NCI-H1694 treated with DMSO at 0.1 percent for 48 hours (cell line): ENCODE data around the gene MACROD2.

Source experiments
- DNase-seq: peaks from one replicate; lab custom pipeline; 2025; lab: John Stamatoyannopoulos, UW

Gene MACROD2

DNA sequence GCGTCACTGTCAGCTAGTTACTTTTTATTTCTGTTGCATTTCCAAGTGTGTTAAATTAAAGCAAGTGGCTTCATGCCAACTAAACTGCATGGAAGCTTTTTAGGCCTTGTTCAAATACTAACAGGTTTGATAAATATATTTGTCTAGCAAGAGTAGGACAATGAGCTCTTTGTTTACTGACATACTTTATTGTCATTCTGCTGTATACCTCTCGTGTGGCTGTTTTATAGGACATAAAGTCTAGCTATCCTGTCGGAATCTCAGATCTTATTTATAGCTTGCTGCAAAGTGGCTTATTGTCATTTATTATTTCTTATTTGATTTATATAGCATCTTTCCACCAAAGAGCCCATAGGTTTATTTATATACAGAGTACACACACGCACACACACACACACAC is 1866.9 kb downstream of the MACROD2 start:
- no peak for DNase-seq

DNA sequence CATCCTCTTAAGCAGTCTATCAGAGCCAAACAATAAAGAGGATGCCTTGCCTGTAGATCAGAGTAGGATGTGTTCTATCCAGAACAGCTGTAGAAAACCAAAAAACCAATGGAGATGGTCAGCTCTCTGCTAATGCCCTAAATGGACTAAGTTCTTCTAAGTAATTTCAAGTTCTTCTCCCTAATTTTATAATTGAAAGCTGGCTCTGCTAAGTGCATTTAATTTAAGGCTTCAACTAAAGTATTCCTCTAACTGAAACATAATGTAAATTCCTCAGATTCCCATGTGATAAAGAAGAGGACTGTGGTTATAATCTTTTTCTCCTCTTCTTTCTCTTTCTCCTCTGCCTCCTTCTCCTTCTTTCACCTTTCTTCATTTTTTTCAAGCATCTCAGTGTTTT is 1868.4 kb downstream of the MACROD2 start:
- no peak for DNase-seq

DNA sequence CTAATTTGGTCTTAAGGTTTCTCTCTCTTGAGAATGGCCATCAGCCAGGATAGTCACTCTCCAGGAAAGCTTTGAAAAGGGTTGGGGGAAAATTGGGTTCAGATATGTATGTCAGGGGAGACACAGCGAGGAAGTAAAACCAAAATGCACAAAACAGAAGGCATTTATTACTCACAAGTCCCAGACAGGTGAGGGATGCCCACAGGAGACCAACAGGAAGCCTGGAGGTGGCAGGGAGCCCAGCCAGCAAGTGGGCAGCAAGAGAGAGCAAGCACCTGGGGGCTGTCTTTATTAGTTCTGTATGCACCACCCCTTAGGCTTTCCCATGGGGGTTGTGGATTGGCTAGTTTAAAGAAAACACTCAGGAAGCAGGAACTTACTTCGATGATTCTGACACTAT is 1870.2 kb downstream of the MACROD2 start:
- no peak for DNase-seq

DNA sequence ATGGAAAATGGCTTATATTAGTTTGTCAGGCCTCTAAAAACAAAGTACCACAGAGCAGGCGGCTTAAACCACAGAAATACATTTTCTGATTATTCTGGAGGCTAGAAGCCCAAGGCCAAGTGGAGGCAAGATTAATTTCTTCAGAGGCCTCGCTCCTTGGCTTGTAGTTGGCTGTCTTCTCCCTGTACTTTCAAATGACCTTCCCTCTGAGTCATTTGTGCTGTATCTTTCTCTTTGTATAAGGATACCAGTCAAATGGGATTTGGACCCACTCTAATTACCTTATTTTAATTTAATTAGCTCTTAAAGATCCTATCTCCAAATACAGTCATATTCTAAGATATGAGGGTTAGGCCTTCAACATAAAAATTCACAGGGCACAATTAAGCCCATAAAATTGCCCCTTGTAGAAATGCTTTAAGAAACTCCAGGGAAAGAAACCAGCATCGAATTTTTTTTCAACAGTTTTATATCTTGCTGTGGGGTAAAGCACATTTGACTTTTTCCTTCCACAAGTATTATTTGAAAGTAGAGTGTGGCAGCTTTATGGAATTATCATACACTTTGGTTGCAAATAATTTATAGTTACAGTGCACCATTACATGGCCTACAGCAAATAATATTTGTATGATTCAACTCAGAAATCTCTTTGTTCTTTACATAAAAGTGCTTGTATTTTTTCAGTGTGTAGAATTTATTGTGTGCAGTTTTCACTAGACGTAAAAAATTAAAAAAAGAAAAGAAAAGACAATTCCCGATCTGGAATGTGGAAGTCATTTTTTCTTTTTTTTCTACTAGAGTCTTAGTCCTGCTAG is 1871.8 kb downstream of the MACROD2 start:
- no peak for DNase-seq

DNA sequence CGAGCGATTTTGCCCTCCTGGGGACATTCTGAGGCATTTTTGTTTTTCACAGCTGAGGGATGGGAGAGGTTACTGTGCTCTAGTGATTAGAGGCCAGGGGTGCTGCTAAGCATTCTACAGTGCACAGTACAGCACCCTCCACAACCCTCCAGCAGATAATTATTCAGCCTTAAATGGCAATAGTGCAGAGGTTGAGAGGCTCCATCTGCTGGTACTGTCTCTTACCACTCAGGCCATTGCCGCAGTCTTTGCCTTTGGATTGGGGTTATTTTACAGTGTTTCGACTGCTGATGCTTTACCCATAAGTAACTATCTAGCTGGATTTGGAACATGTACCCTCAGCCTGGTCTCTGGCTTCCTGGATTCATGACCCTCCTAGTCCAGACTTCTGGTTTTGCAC is 1872.6 kb downstream of the MACROD2 start:
- DNase-seq, result no peak

DNA sequence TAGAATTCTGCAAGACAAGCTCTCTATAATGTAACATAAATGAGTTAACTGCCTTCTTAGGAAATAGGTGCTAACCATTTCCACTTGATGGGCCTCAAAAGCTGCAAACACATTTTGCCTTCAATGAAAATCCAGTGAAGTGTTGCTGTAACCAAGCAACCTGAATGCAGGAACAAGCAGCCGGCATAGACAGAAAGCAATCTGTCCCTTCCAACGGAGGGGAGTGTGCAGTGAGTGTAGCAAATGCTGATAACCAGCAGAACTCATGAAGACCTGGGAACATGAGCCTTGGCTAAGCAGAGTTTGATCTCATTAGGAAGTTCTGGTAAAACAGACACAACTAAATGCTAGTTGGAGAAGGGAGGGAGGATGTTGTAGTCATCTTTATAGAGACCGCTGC is 1880.1 kb downstream of the MACROD2 start:
- peak; percentile 62 for DNase-seq

- no peak for DNase-seq
Measured at GRCh38 chr20:15882553-15882952, 1887.2 kb downstream of the MACROD2 start.

GRCh38 chr20:15886250-15886649 is 1890.9 kb downstream of the MACROD2 start:
- no peak for DNase-seq

GRCh38 chr20:15887387-15887786 is 1892.1 kb downstream of the MACROD2 start:
- DNase-seq, result no peak

DNA sequence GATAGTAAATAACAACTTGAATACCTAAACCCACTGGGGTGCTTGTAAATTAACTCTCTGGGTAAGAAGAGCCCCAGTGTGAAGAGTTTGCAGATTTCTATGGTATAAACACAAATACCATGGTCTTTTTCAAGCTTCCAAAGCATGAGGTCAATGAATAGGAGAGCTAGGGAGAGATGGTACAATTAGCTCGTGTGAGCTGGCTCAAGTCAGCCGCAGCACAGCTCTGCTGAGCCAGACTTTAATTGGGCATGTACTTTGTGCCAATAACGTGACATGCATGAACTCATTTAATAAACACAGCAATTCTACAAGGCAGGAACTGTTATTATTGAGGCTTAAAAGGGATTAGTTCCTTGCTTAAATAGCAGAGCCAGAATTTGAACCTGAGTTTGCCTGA is 1893.7 kb downstream of the MACROD2 start:
- peak; percentile 4 for DNase-seq

GRCh38 chr20:15889514-15890256 is 1894.4 kb downstream of the MACROD2 start:
- DNase-seq, result peak; percentile 3

- DNase-seq, result no peak
Measured at GRCh38 chr20:15890407-15890982, 1895.2 kb downstream of the MACROD2 start.

DNA sequence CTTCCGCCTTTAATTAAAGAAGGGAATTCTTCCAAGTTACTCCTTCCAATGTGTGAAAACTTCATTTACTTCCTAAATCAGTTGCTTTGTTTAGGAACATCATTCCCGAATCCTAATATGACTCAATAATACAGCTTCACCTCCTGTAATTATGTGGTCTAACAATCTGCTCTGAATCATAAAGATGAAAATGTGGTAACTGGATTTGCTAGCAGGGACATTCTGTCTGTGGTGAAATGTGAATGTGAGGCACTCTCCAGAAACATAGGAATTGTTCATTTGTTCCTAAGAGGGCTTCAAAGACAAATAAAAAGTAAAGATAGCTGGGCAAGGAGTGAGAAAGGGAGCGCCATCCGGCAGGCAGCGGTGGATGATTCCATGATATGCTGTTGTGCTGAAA is 1899.8 kb downstream of the MACROD2 start:
- no peak for DNase-seq

DNA sequence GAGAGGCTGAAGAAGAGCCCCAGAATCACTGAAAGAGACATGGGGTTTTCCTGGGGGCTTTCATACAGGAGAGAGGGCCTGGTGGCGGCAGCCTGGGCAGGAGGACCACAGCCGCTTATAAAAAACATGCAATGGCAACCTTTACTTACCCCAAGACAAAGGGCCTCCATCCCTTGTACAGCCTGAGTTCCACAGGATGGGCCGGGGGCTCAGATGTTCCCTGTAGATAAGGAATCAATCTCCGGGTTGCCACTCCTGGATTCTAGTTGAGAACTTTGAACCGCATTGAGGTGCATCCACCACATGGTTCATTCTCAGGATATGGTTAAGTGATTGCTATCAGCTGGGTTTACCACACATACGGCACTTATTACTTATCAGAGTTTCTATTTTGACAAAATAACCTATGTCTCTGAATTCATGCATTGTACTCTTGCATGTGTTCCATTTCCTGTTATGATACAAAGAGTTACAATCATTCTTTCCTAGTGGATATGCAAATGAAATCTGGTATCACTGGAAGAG is 1900.3 kb downstream of the MACROD2 start:
- DNase-seq, result no peak

- no peak for DNase-seq
Measured at GRCh38 chr20:15899967-15900366, 1904.7 kb downstream of the MACROD2 start.

GRCh38 chr20:15900443-15900842 is 1905.1 kb downstream of the MACROD2 start:
- DNase-seq, result no peak

DNA sequence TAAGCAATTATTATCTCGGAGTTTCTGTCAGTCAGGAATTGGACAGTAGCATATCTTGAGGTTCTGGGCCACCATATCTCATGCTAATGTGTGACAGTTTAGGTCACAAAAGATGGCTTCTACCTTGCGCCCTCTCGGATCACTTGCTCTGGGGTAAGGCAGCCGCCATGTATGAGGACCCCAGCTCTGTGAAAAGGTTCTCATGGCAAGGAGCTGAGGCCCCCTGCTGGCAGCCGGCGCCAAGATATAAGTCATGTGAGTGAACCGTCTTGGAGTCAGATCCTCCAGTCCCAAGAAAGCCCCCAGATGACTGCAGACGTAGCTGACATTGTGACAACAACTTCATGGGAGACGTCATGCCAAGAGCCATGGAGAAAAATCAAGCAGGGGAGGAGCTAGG is 1907.2 kb downstream of the MACROD2 start:
- DNase-seq, result no peak

DNA sequence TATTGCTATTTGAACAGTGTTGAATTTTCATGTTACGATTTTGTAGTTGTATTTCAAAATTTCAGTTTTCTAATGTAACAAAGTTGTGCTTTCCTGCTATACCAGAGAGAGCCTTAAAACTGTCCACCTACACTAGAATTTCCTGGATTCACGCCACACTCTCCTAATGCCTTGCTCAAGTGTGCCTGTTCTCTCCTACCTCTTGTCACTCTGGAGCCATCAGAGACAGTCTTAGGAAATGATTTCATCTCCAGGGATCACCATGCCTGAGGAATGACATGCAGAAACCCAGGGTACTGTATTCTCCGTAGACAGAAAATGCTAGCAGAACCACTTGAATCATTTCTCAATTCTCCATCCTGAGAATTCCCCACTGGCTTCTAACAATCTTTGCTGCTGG is 1910.3 kb downstream of the MACROD2 start:
- no peak for DNase-seq

DNA sequence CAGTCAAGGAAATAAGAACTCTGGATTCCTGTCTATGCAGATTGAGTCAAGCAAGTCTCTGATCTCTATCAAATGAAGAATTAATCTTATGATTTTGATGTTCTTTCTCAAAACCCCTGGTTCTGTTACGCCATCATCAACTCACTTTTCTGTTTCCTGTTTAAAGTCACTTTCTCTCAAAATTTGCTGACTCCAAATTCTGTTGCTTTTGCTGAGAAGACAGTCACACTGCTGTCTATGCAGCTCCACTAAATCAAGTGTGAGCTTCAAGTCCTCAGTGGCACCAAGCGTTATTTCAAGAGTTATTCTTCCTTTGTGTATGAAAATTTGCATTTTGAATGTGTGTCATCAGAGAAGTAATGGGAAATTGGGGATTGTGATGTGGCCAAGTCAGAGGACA is 1914.7 kb downstream of the MACROD2 start:
- DNase-seq, result no peak

DNA sequence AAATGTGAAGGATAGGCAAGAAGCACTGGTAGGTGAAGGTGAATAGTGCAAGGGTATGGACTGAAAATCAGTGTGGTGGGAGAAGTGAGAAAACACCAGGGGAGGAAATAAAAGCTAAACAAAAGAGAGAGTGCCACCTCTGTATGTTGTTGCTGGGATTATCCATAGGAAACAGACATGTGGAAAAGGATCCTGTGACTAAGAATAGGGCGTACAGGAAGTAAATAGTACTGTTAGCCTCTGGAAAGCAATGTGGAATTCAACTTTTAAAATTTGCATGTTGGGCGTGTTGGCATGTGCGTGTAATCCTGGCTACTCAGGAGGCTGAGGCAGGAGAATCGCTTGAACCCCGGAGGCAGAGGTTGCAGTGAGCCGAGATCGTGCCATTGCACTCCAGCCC is 1916.3 kb downstream of the MACROD2 start:
- no peak for DNase-seq

GRCh38 chr20:15913391-15914025 is 1918.2 kb downstream of the MACROD2 start:
- no peak for DNase-seq

DNA sequence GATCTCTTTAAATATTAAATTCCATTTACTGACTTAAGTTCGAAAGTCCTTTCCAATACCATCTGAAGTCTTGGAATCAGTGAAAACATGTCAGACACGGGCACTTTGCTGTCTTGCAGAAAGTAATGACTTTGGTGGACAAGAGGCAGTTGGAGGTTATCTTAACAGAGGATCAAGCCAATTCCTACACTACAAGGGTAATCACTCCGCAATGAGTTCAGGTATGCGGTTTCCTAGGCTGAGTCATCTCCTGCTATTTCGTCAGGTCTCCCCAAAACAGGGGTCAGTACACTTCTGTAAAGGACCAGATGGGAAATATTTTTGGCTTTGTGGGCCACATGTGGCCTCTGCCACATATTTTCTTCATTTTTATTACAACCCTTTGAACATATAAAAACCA is 1921.3 kb downstream of the MACROD2 start:
- DNase-seq, result no peak
